Fibroblast of skin of right biceps (primary cell): Measurements from ENCODE around the gene SHQ1.
A peak's percentile ranks its signal among the peaks of the same experiment; 100 is the strongest.

Source experiments
- DNase-seq: peaks from one replicate; pipeline ENCODE4 v3.0.0-alpha.2; 2013

The SHQ1 gene

GRCh38 chr3:72847282-72847681 is 963 bp downstream of the SHQ1 start:
- DNase-seq, result no peak

GRCh38 chr3:72846166-72846565 is 2.1 kb downstream of the SHQ1 start:
- no peak for DNase-seq

- peak; percentile 13 for DNase-seq
Observed at GRCh38 chr3:72844436-72844993, 3.7 kb downstream of the SHQ1 start.

- DNase-seq, result no peak
Observed at GRCh38 chr3:72839057-72839456, 9.2 kb downstream of the SHQ1 start.

GRCh38 chr3:72836923-72837322 is 11.3 kb downstream of the SHQ1 start:
- DNase-seq, result no peak

- DNase-seq, result no peak
Observed at GRCh38 chr3:72836416-72836815, 11.8 kb downstream of the SHQ1 start.

- peak; percentile 54 for DNase-seq
Observed at GRCh38 chr3:72830452-72831223, 17.6 kb downstream of the SHQ1 start.

GRCh38 chr3:72829701-72830100 is 18.5 kb downstream of the SHQ1 start:
- DNase-seq, result peak; percentile 52

- peak; percentile 80 for DNase-seq
Observed at GRCh38 chr3:72821161-72821781, 27.0 kb downstream of the SHQ1 start.

- DNase-seq, result peak; percentile 67
Observed at GRCh38 chr3:72820415-72820814, 27.8 kb downstream of the SHQ1 start.

- peak; percentile 61 for DNase-seq
Observed at GRCh38 chr3:72818905-72819304, 29.3 kb downstream of the SHQ1 start.

- peak; percentile 26 for DNase-seq
Observed at GRCh38 chr3:72818092-72818773, 30.0 kb downstream of the SHQ1 start.

- peak; percentile 19 for DNase-seq
Observed at GRCh38 chr3:72816862-72817355, 31.3 kb downstream of the SHQ1 start.

- no peak for DNase-seq
Observed at GRCh38 chr3:72814308-72814707, 33.9 kb downstream of the SHQ1 start.

- DNase-seq, result no peak
Observed at GRCh38 chr3:72812201-72812600, 36.0 kb downstream of the SHQ1 start.

GRCh38 chr3:72811571-72811970 is 36.7 kb downstream of the SHQ1 start:
- no peak for DNase-seq

GRCh38 chr3:72810659-72811434 is 37.4 kb downstream of the SHQ1 start:
- DNase-seq, result peak; percentile 9

- no peak for DNase-seq
Observed at GRCh38 chr3:72810063-72810462, 38.2 kb downstream of the SHQ1 start.

GRCh38 chr3:72804361-72804760 is 43.9 kb downstream of the SHQ1 start:
- DNase-seq, result no peak

- DNase-seq, result no peak
Observed at GRCh38 chr3:72803573-72803972, 44.7 kb downstream of the SHQ1 start.

- DNase-seq, result no peak
Observed at GRCh38 chr3:72802001-72802400, 46.2 kb downstream of the SHQ1 start.

GRCh38 chr3:72800869-72801268 is 47.4 kb downstream of the SHQ1 start:
- DNase-seq, result no peak
